Measurements from ENCODE around the gene NPAT.
"Not testable (repeated sequence)": the region's sequence is repeated elsewhere in the genome, so short reads cannot be mapped to it uniquely, and the experiment has no call there.

- TF ChIP-seq POLR2A, CTCF, EP300 (IDR thresholded peaks at IDR 0.05): not testable (repeated sequence)
Measured at GRCh38 chr11:108120936-108121273, 101.5 kb downstream of the NPAT start.

All from suprapubic skin (tissue), 3 donors.